ENCODE results near the gene SETD3. TPM values are rescaled to one million over a fixed set of nuclear protein-coding genes. Genes with fewer than 3 reads are reported as not detected.

SETD3 gene
- total RNA-seq, 1 donor from 2014 or later: 57.9 TPM

Other genes with a start within 250 kb of the SETD3 start
- gene BCL11B, start 208.7 kb downstream of the SETD3 start, total RNA-seq: under 0.01 TPM in 2 replicates
- 25.6 and 28.1 TPM in 2 replicates for gene CCNK, start 550 bp upstream of the SETD3 start, total RNA-seq
- gene CCDC85C, start 123.3 kb upstream of the SETD3 start, total RNA-seq: 1.6 and 2.8 TPM in 2 replicates
- gene HHIPL1, start 164.3 kb upstream of the SETD3 start, total RNA-seq: 0.79 and 1.1 TPM in 2 replicates
- under 0.01 TPM in 2 replicates for gene CYP46A1, start 203.4 kb upstream of the SETD3 start, total RNA-seq

Measured in lung microvascular endothelial cell (primary cell).